Stomach (tissue), 9 donors: ENCODE results near the gene RAB7B. TPM values are rescaled to one million over a fixed set of nuclear protein-coding genes. Genes with fewer than 3 reads are reported as not detected.
A peak's percentile ranks its signal among the peaks of the same experiment; 100 is the strongest.

Experiments
- DNase-seq, 2 donors: peaks; one replicate each; pipeline versions ENCODE4 v3.0.0 to v3.0.0-alpha.2; 2013 to 2019
- H3K27ac ChIP-seq, 5 donors: fragments of 200-600 bp in 4 of 5; sonication (generic) in 4 of 5; one replicate each; pipeline ENCODE4 v1.5.1; 2013 to 2019; ENCODE audit warnings: mild to moderate bottlenecking in 1 of 5, moderate library complexity in 1 of 5
- H3K27me3 ChIP-seq, 3 donors: fragments of 200-600 bp; sonication (generic); one replicate each; pipeline ENCODE4 v1.5.1; 2017 to 2019; ENCODE audit warnings: mixed run types in 1 of 3
- H3K36me3 ChIP-seq, 4 donors: fragments of 200-600 bp; sonication (generic); 1 replicate in 3 of 4; 2 replicates in 1 of 4; pipeline ENCODE4 v1.5.1; 2016 to 2019
- H3K4me1 ChIP-seq, 4 donors: fragments of 200-600 bp; sonication (generic); one replicate each; pipeline ENCODE4 v1.5.1; 2016 to 2019
- H3K4me3 ChIP-seq, 4 donors: fragments of 200-600 bp; sonication (generic) in 3 of 4; one replicate each; pipeline ENCODE4 v1.5.1; 2016 to 2019; ENCODE audit warnings: mild to moderate bottlenecking in 1 of 4
- H3K9me3 ChIP-seq, 4 donors: fragments of 200-600 bp; sonication (generic); one replicate each; pipeline ENCODE4 v1.5.1; 2016 to 2019
- CTCF ChIP-seq, 7 experiments: fragments of 450-650 bp in 4 of 7; fragments of 200-600 bp in 3 of 7; sonication (generic) in 3 of 7; IDR thresholded peaks; one replicate each; pipeline ENCODE4 v1.5.1; 2016 to 2019; ENCODE audit warnings: antibody characterized with exemption in 7 of 7, control low read depth in 2 of 7, mild to moderate bottlenecking in 1 of 7
- EP300 ChIP-seq: sonication (generic); formaldehyde crosslinking; IDR thresholded peaks from one replicate; pipeline ENCODE4 v1.6.1; 2017; ENCODE audit warnings: antibody characterized with exemption
- POLR2A ChIP-seq, 4 donors: fragments of 450-650 bp; IDR thresholded peaks; one replicate each; pipeline ENCODE4 v1.6.1; 2016; ENCODE audit warnings: antibody characterized with exemption in 4 of 4, control low read depth in 2 of 4, mild to moderate bottlenecking in 1 of 4, moderate library complexity in 1 of 4
- POLR2AphosphoS5 ChIP-seq, 3 donors: sonication (generic); formaldehyde crosslinking; IDR thresholded peaks; one replicate each; pipeline ENCODE4 v1.6.1; 2016; ENCODE audit warnings: antibody characterized with exemption in 3 of 3
- WGBS, 5 donors: extraction: QIAGEN DNeasy Blood & Tissue Kit in 3 of 5; methylation state at CpG; one replicate each; pipeline versions ENCODE4 v1.1.5 to v1.1.7; 2013 to 2018; 5-methylcytosine and 5-hydroxymethylcytosine counted together
- intact Hi-C: fragments of 100-400 bp; cut with DNase I; formaldehyde crosslinking; loops from one replicate; pipeline ENCODE4 v1.15.1; 2023; ENCODE audit warnings: low total_unique reads
- polyA plus RNA-seq, 3 donors: library from polyadenylated mRNA; stranded (reverse); fragments of 200-250 nt; gene quantifications; one replicate each; pipeline ENCODE4 v1.2.3, GENCODE V29; 2013
- total RNA-seq, 5 donors: library from RNA; depleted of rRNA; stranded (reverse); fragments of >200 nt; gene quantifications; one replicate each; pipeline versions ENCODE4 v1.1.0 to v1.2.3, GENCODE V29; 2014 to 2016
- donor health status: healthy with polysubstance abuse.
- donor health status: Bipolar disorder and iron deficiency.
- donor health status: healthy.

Gene RAB7B
- total and polyA plus RNA-seq, 8 donors, result 0.89 to 14.0 (median 6.2) TPM; not detected in 1

GRCh38 chr1:206003854-206004800, 932 bp upstream of the RAB7B start:
- TF ChIP-seq POLR2AphosphoS5 (IDR thresholded peaks at IDR 0.05) (no peak), POLR2A (IDR thresholded peaks at IDR 0.05) (no peak), EP300 (no peak), CTCF (IDR thresholded peaks at IDR 0.05) (peak in 1 of 7 experiments; percentile 3)
- Histone ChIP-seq H3K27ac (peak overlapping the region; percentile 75 to 86 (median 80)), H3K4me3 (no peak overlapping the region), H3K4me1 (peaks cover 33 to 60% (median 44%) of the 10 kb centered on the region in 4 donors), H3K9me3 (no peaks in the 10 kb centered on the region), H3K27me3 (no peaks in the 10 kb centered on the region), H3K36me3 (peaks cover 0 to 4% (median 0%) of the 10 kb centered on the region in 4 donors)
- WGBS, 5 donors, result 86 to 92% (median 87%) methylated on average over 7 of the region's 7 CpGs
- no peak for DNase-seq
- intact Hi-C loops, result no loop called here

GRCh38 chr1:206002160-206002559, 1.0 kb downstream of the RAB7B start:
- H3K4me1 ChIP-seq, result peaks cover 33 to 60% (median 44%) of the 10 kb centered on the region in 4 donors
- 85 to 90% (median 87%) methylated on average over 3 of the region's 3 CpGs for WGBS, 5 donors
- peak overlapping the region in 3 of 5 donors; percentile 75 to 86 (median 80) for H3K27ac ChIP-seq
- no peaks in the 10 kb centered on the region for H3K36me3 ChIP-seq
- no peak for DNase-seq
- H3K4me3 ChIP-seq, result peak overlapping the region in 2 of 4 donors; percentile 31 to 32
- TF ChIP-seq POLR2A (IDR thresholded peaks at IDR 0.05) (no peak), POLR2AphosphoS5 (IDR thresholded peaks at IDR 0.05) (no peak), EP300 (no peak), CTCF (IDR thresholded peaks at IDR 0.05) (no peak)
- intact Hi-C loops, result no loop called here
- H3K9me3 ChIP-seq, result no peaks in the 10 kb centered on the region
- H3K27me3 ChIP-seq, result no peaks in the 10 kb centered on the region

- intact Hi-C loops, result no loop called here
- DNase-seq, result no peak
- no peak overlapping the region for H3K4me3 ChIP-seq
- H3K4me1 ChIP-seq, result peaks cover 33 to 56% (median 44%) of the 10 kb centered on the region in 4 donors
- no peaks in the 10 kb centered on the region for H3K36me3 ChIP-seq
- no peak for TF ChIP-seq EP300
- TF ChIP-seq CTCF (IDR thresholded peaks at IDR 0.05), result no peak
- TF ChIP-seq POLR2AphosphoS5 (IDR thresholded peaks at IDR 0.05), result peak in 1 of 3 donors; percentile 48
- H3K27me3 ChIP-seq, result no peaks in the 10 kb centered on the region
- no peaks in the 10 kb centered on the region for H3K9me3 ChIP-seq
- WGBS, 5 donors, result 14 to 31% (median 20%) methylated on average over 3 of the region's 3 CpGs
- H3K27ac ChIP-seq, result peak overlapping the region; percentile 0 to 80 (median 27)
Observed at GRCh38 chr1:206001476-206001888, 1.7 kb downstream of the RAB7B start.

GRCh38 chr1:206000641-206001339, 2.4 kb downstream of the RAB7B start:
- H3K27ac ChIP-seq, result peak overlapping the region in 3 of 5 donors; percentile 9 to 44 (median 18)
- 75 to 88% (median 81%) methylated on average over 8 of the region's 8 CpGs for WGBS, 5 donors
- H3K4me1 ChIP-seq, result peaks cover 32 to 52% (median 41%) of the 10 kb centered on the region in 4 donors
- H3K27me3 ChIP-seq, result no peaks in the 10 kb centered on the region
- H3K36me3 ChIP-seq, result no peaks in the 10 kb centered on the region
- TF ChIP-seq POLR2A (IDR thresholded peaks at IDR 0.05) (no peak), POLR2AphosphoS5 (IDR thresholded peaks at IDR 0.05) (no peak), CTCF (IDR thresholded peaks at IDR 0.05) (no peak), EP300 (no peak)
- intact Hi-C loops, result no loop called here
- H3K9me3 ChIP-seq, result no peaks in the 10 kb centered on the region
- H3K4me3 ChIP-seq, result no peak overlapping the region
- no peak for DNase-seq
